Endothelial cell of hepatic sinusoid (primary cell): ENCODE measurements around the gene COL4A2.

Source experiments
- in situ Hi-C: cut with HindIII; loops from 2 replicates; pipeline ENCODE4 v1.10.0; 2017; ENCODE audit warnings: low sequenced_read_pairs

COL4A2 gene

DNA sequence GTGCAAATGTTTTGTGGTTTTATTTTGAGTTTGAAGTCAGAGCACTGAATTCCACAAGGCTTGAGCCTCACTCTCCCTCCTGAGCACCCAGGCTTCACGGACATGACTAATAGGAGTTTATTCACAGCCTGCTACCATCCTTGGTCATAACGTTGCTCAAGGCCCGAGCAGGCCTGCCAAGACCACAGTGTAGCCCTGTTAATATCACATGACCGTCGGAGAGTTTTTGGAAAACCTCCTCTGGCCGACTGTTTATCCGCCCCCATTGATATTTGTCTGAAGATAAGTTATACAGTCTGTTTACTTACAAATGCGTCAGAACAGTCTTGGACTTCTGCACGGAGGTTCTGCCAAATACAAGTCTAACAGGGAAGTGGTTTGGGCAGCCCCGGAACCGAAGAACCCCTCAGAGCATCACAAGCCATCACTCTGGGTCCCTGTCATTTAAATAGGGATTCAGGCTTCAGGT, 89.9 kb downstream of the COL4A2 start:
- in situ Hi-C loops = no loop called here

DNA sequence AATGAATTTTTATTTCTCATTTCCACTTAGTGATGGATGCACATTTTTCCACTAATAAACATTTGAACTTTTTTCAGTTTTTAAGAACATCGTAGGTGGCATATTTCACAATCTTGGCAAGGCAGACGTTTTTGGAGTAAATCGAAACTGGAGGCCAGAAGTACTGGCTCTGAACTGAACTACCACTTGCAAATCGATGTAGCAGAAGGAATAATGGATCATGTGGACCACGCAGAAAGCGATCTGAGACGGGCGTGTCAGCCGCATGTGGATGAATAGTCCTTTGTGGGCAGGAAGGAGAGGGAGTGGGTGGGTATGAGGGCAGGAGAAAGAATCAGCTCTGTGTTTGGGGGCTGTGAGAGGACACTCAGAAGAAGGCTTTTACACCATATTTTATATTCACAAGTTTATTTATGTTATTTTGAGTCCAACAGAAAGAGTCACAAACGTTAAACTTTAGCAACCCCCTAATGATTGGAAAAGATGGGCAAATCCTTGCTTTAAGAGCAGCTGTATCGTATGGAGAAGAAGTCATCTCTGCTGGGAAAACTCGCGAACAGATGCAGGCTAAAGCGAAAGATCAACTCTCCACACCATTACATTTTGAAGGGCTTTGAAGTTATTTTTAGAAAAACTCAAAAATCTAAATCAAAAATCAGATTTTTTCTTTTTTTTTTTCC, 90.5 kb downstream of the COL4A2 start:
- in situ Hi-C loops = no loop called here

DNA sequence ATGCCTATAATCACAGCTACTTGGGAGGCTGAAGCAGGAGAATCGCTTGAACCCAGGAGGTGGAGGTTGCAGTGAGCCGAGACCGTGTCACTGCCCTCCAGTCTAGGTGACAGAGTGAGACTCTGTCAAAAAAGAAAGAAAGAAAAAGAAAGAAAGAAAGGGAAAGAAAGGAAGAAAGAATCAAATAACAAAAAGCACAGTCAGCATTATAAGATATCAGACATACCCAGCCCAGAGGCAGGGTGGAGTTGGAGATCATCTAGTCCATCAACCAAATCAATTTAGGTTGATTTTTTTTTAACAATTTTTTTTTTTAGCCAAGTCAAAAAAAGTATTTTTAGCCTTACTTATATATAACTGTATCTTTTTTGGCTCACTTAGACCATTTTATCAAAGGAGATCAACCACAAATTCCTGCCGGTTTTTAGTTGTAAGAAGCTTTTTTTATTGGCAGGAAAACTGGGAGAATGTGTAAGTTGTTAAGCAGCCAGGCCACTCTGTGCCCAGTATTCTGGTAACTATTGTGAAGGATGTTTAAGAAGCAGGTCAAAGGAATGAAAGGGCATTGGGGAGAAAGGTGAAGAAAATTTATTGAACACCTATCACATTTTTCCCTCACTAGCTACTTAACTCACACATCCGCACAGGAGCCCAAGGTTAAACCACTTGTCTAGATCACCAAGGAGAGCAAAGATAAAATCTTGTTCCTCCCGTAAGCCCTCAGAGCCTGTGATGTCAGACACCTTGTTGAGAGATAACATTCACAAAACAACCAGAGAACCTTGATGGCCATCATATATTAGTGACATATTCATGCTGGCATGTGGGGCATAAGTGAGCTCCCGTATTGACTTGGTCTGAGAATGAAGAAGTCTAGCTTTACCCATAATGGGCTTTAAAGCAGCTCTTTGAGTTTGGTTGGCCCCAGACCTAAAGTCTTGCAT, 91.8 kb downstream of the COL4A2 start:
- in situ Hi-C loops = no loop called here

DNA sequence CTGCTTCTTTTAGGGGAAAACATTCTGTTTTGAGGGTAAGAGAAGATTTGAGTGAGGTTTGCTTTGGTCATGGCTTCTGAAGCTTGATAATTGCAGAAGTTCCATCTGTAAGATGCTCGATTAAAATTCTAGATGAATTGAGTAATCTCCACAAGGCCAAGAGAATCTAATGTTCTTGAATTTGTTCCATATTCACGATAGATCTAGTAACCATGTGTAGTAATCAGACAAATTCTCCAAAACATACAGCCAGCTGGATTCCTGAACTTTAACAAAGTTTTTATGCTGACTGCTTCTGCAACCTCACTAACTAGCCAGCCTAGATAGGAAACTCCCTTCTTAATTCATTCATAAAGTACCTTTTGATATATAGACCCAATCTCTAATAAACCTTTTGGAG, 92.7 kb downstream of the COL4A2 start:
- in situ Hi-C loops = no loop called here

DNA sequence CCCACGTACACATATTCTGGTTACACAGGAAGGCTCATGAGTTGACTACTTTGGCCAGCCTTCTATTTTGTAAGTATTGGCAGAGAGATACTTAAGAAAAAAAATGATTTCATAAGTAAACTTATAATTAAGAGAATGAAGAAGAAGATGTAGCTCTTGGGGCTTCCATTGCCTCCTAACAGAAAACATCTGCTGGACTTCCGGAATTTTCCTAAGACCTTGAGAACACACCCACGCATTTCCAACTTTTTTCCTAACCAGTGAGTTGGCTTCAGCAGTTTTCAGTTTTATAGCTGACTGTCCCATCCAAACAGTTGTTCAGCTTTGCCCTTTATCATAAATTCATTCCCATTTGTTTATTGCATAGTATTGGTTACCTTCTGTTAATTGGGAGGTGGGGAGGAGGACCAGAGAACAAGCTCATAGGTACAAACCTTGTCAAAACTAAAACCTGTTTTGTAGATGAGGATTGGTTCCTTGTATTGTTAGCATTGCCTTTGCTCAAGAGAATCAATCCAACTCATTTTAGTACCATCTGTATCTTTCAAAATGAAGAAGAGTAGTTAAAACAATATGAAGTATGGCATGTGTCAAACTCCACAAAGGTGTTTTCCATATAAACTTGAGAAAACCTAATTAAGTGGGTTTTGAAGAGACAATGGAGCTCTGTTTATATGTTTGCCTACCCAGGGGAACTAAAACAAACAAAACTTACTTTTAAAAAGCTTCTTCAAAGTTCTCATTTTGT, 93.9 kb downstream of the COL4A2 start:
- in situ Hi-C loops = no loop called here

DNA sequence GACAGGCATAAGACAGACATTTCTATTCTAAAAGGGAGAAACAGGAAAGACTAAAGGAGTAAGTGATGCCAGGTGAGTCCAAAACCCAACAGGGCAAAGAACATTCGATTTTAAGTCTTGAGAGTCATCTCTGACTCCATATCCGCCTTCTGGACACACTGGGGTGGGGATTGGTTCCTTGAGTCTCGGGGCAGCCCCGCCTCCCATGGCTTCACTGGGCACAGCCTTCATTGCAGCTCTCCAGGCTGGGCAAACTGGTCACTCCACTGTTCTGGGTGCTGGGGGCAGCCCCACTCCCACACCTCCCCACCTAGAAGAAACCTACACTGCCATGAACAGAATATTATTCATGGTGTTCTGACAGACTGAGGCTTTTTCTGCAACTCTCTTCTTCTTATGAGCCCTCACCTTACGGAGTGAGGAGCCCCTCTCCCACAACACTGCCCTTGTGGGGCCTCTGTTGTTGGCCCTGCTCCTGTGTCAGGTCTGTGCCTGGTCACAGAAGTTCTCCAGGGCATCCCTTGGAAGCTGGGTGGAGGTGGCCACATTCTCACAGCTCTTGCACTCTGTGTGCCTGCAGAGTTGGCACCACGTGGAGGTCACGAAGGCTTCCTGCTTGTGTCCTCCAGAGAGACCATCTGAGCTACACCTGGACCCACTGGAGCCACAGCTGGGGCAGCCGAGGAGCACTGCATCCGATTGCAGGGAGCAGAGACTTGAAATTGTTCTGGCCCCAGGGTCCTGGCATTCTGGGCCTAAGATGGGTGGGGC, 95.4 kb downstream of the COL4A2 start:
- in situ Hi-C loops = no loop called here

DNA sequence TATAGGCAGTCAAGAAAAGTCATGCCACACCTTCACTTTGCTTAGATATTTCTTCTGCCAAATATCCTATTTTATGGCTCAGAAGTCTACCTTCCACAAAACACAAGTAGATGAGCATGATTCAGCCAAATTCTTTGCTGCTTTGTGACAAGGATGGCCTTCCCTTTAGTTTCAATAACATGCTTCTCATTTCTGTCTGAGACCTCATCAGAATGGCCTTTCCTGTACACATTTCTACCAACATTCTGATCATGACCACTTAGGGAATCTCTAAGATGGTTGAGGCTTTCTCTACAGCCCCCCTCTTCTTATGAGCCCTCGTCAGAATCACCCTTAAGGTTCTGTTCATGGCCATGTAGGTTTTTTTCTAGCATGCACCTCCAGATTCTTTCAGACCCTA, 96.2 kb downstream of the COL4A2 start:
- in situ Hi-C loops = no loop called here

DNA sequence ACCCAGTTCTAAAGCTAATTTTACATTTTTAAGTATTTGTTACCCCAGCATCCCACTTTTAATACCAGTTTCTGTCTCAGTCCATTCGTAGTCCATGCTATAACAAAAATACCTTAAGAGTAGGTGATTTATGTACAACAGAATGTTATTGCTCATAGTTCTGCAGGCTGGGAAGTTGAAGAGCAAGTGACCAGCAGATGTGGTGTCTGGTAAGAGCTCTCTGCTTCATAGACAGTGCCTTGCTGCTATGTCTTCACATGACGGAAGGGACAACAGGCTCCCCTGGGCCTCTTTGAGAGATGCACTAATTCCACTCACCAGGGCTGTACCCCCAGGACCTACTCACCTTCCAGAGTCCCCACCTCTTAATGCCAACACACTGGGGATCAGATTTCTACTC, 96.6 kb downstream of the COL4A2 start:
- in situ Hi-C loops = no loop called here

DNA sequence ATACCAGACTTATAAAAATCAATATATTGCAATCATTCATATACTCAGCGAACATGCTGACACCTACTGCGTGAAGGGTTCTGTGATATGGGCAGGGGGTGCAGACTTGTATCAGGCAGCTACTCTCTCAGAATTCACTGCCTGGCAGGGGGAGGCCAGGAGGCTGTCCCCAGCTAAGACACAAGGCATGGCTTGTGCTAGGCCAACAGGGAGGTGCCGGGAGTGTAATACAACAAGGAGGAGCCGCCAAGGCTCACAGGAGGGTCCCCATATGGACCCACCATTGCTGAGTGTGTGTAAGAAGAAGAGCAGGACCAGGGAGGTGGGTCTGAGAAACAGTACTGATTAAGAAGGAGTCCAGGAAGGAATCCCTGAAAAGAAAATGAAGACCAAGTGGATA, 97.2 kb downstream of the COL4A2 start:
- in situ Hi-C loops = no loop called here

DNA sequence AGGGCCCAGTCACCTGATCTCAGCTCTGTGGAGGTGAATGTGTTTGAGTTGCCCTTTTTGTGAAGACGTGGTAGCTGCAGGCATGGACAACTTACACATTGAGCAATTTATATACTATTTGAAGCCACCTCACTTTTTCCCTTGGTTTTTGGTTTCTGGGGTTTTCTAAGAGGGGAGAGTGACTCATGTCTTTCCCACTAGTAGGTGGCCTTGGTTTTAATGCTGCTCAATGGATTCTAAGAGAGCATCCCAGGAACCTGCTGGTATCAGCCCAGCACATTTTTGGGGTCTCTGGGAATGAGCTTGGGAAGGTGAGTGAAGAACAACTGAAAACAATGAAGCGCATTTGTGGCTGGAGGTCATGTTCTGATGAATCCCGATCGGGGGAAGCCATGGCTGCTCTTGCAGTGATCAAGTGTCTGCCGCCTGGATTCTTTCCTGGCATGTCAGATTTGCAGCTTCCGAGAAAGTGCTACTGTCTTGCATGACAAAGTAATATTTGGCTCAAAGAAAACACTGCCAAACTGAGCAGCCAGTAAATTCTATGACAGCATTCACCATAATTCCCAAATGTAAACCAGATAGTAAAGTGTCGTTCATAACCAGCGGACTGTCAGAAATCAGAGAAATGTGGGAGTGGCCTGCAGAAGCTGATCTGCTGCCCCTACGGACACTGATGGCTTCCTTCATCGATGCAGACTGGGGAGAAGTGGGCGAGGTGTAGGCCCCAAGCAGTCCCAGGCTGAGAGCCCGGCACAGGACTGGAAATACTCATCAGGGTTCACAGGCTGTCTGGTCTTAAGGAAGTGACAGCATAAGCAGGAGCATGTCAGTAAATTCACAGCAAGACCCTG, 98.7 kb downstream of the COL4A2 start:
- in situ Hi-C loops = no loop called here

DNA sequence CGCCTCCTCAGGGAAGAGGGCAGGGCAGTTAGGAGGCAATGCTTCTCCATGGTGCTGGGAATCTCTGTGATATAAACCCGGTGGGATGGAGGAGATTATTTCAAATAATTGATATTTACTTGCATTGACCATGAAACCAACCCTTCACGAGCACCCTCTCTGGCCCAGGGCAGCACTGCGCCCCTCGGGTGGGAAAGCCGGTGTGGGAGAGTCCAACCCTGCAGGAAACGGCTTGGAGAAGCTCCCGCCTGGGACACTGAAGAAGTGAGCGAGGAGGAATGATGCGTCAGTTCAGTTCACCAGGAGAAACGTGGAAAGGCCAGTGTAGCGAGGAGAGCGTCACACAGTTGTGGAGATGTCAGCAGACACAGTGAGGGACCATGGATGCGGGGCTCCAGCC, 99.9 kb downstream of the COL4A2 start:
- in situ Hi-C loops = no loop called here

DNA sequence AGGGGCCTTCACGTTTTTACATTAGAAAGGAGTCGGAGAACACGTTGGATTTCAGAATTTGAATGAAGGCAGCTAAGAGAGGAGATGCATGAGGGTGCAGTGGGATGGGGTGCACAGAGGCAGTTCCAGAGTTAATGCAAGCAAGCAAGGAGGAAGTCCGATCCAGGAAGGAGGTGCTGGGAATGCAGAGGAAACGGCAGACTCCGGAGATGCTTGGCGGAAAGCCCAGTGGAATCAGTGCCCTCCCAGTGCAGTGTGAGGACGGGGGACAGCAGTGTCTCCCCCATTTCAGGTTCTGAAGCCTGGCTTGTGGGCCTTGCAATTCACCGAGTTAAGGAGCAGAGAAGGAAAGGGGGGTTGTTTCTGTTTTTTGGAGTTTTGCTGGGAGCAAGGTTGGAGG, 100.4 kb downstream of the COL4A2 start:
- in situ Hi-C loops = no loop called here

DNA sequence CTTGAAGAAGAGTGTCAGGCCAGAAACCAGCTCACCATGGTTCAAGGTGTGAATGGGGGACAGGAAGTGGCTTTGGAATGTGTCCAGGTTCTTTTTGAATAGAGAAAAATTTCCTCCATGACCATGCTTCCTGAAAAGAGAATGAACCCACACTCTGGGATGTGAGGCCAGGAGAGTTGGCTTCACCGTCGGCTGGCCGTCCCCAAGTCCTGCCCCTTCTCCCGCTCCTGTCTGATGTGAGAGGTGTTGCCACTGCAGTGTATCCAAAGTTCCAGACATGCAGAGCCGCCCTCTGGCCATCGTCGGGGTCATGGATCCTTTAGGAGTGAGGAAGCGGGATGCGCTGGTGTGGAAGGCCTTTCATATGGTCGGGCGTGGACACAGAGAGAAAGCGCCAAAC, 101.2 kb downstream of the COL4A2 start:
- in situ Hi-C loops = no loop called here

DNA sequence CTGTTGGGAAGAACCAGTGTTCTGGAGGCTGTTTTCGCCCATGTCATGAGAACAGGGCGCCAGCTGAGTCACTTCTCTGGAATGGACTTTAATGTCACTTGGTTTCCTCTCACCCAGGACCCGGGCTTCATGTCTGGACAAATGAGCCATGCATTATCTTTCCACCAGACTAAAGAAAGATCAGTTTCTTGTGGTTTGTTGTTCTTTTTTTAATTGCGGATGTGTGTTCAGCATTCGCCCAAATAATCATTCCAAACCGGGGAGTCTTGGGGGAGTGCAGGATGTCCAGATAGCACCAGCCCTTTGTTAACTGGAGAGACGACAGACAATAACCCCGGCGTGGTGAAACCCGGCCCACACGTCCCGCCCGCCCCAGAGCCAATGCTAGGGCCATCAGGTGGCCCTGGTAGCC, 102.5 kb downstream of the COL4A2 start:
- in situ Hi-C loops = no loop called here

DNA sequence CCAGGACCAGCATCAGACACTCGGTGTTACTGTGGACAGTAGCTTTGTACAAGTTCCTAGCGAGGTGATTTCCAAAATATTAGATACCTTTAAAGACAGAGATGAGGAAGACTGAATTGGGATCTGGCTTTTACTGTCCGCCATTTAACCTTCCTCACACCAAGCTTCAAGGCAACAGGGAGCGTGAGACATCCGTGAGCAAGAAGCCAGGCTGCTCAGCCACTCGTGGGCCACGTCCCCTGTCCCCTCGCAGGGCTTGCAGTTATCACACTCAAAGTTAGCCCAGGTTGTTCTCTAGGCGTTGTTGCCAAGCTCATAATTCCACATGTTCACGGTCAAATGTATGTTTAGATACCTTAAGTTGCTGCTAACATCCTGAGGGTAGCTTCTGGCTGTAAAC, 102.9 kb downstream of the COL4A2 start:
- in situ Hi-C loops = no loop called here

DNA sequence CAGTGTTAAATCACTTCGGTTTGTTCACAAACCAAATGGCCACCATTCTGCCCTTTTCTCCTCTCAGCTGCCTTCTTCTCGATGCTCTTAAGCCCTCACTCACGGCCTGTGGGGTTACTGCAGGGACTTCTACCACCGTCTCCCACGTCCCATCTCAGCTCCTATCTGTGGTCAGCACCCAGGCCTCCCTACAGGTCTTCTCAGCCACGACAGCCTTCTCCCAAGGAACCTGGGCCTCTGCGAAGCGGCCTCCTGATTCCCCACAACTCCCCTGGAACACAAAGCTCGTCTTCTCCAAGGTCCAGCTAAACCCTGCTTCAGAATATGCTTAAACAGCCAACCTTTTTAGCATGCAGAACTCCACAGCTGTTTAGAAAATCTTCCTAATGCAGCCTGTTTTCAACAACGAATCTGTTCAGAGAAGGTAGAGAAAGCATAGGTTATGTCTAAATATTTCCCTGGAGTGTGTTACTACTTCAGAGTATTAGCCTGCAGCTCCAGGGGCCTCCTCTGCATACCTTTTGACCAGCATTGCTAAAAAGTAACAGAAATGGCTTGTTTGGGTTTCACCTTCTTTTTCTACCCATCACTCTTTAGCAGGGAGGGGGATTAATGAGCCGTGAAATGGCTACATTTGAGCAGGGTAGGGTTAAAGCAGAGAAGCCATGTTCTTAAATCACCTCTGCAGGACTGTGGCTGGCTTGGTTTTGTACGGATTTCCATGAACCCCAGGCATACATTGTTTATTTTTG, 104.0 kb downstream of the COL4A2 start:
- in situ Hi-C loops = no loop called here

DNA sequence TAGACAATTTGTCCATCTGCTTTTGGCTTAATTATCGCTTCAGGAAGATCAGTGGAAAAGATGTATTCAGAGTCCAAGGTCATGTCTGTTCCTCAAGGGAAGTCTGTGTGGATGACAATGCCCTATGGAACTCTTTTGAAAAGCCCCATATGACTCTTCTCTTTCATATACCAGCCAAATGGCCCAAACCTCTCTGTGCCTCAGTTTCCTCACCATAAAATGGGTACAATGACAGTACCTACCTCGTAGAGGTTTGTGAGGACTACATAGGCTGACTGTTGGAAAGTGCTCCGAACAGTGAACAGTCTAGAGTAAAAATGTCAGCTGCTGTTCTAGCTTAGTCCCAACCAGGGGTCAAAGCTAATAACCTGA, 104.6 kb downstream of the COL4A2 start:
- in situ Hi-C loops = no loop called here

DNA sequence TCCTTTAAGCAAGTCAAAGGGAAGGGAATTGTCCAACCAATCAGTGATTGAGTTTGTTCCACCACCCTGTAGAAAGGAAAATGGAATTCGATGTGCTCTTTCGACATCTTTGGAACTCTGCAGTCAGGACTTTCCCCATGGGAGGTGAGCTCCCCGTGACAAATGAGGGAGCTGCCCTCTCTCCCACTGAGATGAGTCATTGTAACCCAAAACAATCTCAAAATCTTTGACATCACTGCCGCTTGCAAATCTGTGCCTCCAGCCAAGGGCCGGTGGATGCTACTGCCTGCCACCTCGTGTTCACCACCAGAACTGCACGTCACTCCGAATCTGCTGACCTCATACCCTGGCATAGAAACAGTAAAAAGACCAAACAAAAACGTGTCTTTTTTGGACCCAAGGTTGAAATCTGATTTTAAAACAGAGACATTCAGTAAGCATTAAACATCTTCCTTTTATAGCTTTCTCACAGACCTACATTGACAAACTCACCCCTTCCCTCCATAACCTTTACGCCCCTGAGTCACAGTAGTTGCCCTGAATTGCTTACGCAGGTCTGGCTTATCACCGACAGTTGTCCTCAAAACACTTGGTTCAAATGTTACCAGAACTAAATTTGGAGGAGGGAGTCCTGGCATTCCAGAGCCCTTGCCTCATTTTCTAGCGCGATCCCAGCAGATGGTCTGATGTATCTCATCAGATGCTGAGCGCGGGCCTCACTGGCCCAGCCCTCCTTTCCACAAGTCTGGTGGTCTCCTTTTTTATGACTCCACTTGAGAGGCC, 105.2 kb downstream of the COL4A2 start:
- in situ Hi-C loops = no loop called here
